A673 (cell line): ENCODE results near the gene PSMB9.

Source experiments
- CTCF ChIP-seq: fragments of 300-800, 200-600 bp; sonication (generic); conservative IDR thresholded peaks from 2 replicates; pipeline ENCODE4 v1.5.1; 2017; ENCODE audit warnings: low read depth, mild to moderate bottlenecking, antibody characterized with exemption, low read length, moderate library complexity, mixed read lengths
- EZH2 ChIP-seq: fragments of 200-600 bp; sonication (generic); IDR thresholded peaks from 2 replicates; pipeline ENCODE4 v1.6.1; 2017; ENCODE audit warnings: borderline replicate concordance, low read depth, mild to moderate bottlenecking, mixed read lengths, antibody characterized with exemption, low read length; ENCODE audit not compliant: poor library complexity, severe bottlenecking

- TF ChIP-seq CTCF (no peak), EZH2 (no peak)
Observed at GRCh38 chr6:32879691-32880090, 25.7 kb downstream of the PSMB9 start.
